T-helper 1 cell treated with Interleukin-12 subunit alpha and Interleukin-12 subunit beta and Interleukin-4 antibody, amounts not matched to agents 30 ng/mL and 1 ng/mL, for 36 hours (primary cell): Measurements from ENCODE around the gene SLC35F1. TPM values are rescaled to one million over a fixed set of nuclear protein-coding genes. Genes with fewer than 3 reads are reported as not detected.

Source experiments
- intact Hi-C: fragments of 100-400 bp; cut with micrococcal nuclease; formaldehyde crosslinking; loops from one replicate; pipeline ENCODE4 v1.15.1; 2024
- total RNA-seq: library from RNA; stranded (reverse); gene quantifications from 2 replicates; pipeline ENCODE4 v1.2.3, GENCODE V29; 2022

The SLC35F1 gene
- total RNA-seq, 1 donor from 2014 or later: not detected

DNA sequence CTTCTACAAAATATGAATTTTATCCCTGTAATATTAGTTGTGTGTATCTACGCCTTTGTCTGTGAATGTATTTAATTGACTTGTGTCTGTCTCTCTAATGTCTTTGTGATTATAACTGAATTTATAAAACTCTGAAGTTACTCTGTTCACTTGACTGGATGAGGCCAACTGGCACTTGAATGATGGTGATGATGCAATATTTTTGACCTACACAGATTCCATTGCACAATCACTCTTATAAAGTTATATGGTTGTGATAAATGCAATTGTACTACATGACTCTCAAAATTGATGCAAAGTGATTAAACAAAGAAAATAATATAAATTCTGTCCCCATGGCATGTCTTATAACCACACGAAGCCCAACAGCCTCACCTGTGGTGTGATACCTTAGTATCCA is 353.8 kb downstream of the SLC35F1 start:
- intact Hi-C loops: no loop called here

GRCh38 chr6:118263921-118264486 is 356.9 kb downstream of the SLC35F1 start:
- intact Hi-C loops: no loop called here

DNA sequence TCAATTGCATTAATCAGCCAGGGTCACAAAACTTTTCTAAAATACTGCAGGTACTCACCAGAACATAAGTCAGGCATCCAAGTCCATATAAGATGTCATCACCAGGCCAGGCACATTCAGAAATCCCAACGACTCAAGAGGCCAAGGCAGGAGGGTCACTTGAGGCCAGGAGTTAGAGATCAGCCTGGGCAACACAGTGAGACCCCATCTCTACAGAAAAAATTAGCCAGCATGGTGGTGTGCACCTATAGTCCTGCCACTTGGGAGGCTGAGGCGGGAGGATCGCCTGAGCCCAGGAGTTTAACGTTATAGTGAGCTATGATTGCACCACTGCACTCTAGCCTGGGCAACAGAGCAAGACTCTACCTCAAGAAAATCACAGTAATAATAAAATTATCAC is 362.6 kb downstream of the SLC35F1 start:
- intact Hi-C loops: no loop called here

- intact Hi-C loops: no loop called here
Observed at GRCh38 chr6:118277631-118278030, 370.6 kb downstream of the SLC35F1 start.

- intact Hi-C loops: loop anchor here (5.0 to 10.0 kb wide), 2 partner anchors 612 to 685 kb away; partner anchors contain the start of gene ASF1A
Observed at GRCh38 chr6:118280210-118280609, 373.1 kb downstream of the SLC35F1 start.

- intact Hi-C loops: loop anchor here (5.0 to 10.0 kb wide), 2 partner anchors 611 to 684 kb away; partner anchors contain the start of gene ASF1A
Observed at GRCh38 chr6:118281291-118281690, 374.2 kb downstream of the SLC35F1 start.

- intact Hi-C loops: loop anchor here (1.0 to 10.0 kb wide), 10 partner anchors 225 to 827 kb away; partner anchors contain the start of gene ASF1A
Observed at GRCh38 chr6:118283766-118284165, 376.7 kb downstream of the SLC35F1 start.

GRCh38 chr6:118284736-118285360 is 377.8 kb downstream of the SLC35F1 start:
- intact Hi-C loops: loop anchor here (1.0 to 10.0 kb wide), 9 partner anchors 224 to 680 kb away; partner anchors contain the start of gene ASF1A

- intact Hi-C loops: loop anchor here (2.0 to 10.0 kb wide), 3 partner anchors 223 to 679 kb away; no protein-coding TSS in a partner anchor
Observed at GRCh38 chr6:118285791-118286190, 378.7 kb downstream of the SLC35F1 start.

DNA sequence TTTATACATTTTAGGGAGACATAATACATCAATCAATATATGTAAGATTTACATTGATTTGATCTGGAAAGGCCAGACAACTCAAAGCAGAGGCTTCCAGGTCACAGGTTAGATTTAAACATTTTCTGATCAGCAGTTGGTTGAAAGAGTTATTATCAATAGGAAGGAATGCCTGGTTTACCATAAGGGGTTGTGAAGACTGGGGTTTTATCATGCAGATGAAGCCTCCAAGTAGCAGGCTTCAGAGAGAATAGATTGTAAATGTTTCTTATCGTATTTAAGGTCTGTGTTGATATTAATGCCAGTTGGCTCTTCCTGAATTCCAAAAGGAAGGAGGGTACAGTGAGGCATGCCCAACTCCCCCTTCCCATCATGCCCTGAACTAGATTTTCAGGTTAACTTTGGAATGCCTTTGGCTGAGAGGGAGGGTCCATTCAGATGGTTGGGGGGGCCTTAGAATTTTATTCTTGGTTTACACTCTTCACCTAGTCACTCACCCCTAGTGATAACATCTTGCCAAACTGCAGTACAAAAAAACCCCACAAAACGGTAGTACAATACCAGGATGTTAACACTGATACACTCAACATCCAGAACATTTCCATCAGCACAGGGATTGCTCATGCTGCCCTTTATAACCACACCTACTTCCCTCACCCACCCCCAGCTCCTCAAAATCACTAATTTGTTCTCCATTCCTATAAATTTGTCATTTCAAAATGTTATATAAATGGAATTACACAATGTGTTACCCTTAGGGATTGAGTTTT is 381.5 kb downstream of the SLC35F1 start:
- intact Hi-C loops: loop anchor here (10.0 kb wide), 1 partner anchor 676 kb away; no protein-coding TSS in a partner anchor

DNA sequence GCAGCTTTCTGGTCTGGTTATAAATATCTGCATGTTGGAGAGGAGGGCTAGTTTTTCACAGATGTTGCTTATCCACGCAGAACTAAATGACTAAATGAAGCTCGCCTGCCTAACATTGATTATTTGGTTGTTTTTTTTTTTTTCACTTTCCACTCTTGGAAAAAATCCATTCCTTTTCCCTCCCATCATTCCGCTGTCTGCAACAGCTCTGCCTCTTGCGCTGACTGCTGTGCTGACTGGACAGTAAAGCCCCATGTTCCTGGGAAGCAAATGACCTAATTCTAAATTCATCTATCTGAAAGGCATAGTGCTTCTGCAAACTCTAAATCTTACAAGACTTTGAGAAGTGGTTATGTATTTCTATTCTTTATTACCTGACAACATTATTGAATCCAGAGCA is 385.5 kb downstream of the SLC35F1 start:
- intact Hi-C loops: no loop called here

DNA sequence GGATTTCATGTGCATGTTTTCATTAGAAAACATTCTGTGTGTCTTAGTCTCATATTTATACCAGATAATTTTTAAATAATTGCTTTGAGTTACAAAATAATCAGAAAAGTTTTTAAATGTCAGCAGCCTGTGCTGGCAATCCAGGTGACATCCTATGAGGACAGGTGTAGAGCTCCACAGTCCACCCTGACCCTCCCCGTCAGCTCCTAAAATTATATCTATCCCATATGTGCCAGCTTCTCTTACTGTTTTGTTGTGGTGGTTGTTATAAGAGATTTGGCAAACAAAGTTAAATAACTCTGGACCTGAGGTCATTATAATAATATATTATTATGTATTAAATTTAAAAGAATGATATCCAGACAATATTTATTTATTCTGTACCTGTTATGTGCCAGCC is 387.8 kb downstream of the SLC35F1 start:
- intact Hi-C loops: no loop called here

GRCh38 chr6:118295336-118295735 is 388.3 kb downstream of the SLC35F1 start:
- intact Hi-C loops: no loop called here

GRCh38 chr6:118296129-118296901 is 389.3 kb downstream of the SLC35F1 start:
- intact Hi-C loops: no loop called here

GRCh38 chr6:118297821-118298220 is 390.8 kb downstream of the SLC35F1 start:
- intact Hi-C loops: no loop called here

DNA sequence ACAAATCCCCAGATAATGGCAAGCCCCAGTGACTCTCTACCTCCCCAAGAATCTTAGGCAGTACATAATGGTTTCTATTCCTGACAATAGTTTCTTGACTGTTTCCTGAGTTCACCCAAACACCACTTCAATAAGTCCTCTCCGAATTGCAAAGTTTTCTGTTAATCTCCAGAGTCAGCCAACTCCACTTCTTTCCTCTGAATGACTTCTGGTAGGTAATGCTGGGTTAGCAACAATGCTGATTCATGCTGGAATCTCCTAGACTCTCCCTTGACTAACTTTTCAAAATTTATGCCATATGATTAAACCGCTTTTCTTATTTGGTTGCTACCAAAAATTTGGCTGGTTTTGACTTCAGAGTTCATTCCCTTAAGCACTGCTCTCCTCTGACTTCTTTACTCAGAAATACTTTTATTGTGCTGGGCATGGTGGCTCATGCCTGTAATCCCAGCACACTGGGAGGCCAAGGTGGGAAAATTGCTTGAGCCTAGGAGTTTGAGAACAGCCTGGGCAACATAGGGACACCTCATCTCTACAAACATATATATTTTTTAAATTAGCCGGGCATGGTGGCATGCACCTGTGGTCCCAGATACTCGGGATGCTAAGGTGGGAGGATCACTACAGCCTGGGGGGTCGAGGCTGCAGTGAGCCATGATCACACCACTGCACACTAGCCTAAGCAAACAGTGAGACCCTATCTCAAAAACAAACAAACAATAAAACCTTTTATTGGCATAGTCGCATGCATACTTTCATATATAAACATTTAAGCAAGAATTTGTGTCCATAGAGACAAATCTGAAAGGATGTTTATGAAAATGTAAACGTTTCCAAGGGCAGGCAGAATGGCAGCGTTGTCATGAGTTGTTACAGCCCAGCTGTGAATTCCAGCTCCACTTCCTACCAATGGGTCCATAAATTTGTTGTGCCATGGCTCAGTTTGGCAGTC is 391.7 kb downstream of the SLC35F1 start:
- intact Hi-C loops: no loop called here

DNA sequence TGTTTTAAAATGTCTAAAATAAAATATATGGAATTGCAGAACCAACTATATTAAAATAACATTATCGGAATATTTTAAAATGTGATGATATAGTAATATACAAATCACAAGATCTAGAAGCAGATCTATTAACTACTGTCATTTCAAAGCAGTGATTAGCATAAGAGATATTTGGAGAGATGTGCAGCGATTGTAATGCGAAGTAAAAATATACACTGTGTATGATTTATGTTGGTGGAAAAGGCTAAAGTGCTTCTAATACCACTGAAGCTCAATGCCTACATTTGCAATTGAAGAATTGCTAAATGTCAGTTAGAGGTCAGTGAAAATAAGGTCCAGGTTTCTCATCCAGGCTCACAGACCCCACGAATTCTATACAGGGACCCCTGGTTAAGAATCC is 392.4 kb downstream of the SLC35F1 start:
- intact Hi-C loops: no loop called here

DNA sequence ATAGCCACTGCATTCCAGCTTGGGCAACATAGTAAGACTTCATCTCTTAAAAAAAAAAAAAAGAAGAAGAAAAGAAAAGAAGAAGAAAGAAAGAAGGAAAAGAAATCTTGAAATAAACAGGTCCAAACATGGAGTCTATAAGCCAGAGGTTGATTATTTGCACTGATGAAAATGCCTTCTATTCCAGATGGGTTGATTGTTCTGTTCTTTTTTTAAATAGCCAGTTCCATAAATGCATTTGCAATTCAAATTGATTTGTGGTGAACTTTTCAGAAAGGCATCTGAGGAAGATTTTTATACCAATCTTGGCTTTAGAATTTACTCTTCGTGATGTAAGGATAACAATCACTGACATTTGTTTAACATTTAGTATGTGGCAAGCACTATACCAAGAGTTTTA is 397.3 kb downstream of the SLC35F1 start:
- intact Hi-C loops: no loop called here

- intact Hi-C loops: no loop called here
Observed at GRCh38 chr6:118305081-118305480, 398.0 kb downstream of the SLC35F1 start.
